SU-DHL-6 (cell line): ENCODE results near the gene SRRM1.

Experiments used
- H2AFZ ChIP-seq: fragments of 200-600 bp; sonication (generic); 2 replicates; pipeline ENCODE4 v1.6.1; 2014; ENCODE audit warnings: low read depth, mild to moderate bottlenecking, moderate library complexity, mixed read lengths, antibody characterized with exemption, low read length; ENCODE audit not compliant: severe bottlenecking
- H3F3A ChIP-seq: fragments of 200-600 bp; shearing (Covaris generic); 2 replicates; pipeline ENCODE4 v1.6.0; 2016; ENCODE audit warnings: antibody characterized with exemption, mild to moderate bottlenecking; ENCODE audit not compliant: insufficient read depth
- H3K27ac ChIP-seq: fragments of 200-600 bp; sonication (generic); 2 replicates; pipeline ENCODE4 v1.5.1; 2016; ENCODE audit warnings: low read depth, mild to moderate bottlenecking, low read length, moderate library complexity, mixed read lengths
- H3K27me3 ChIP-seq: fragments of 200-600 bp; sonication (generic), shearing (Covaris generic); 2 replicates; pipeline ENCODE4 v1.6.0; 2014; ENCODE audit warnings: mild to moderate bottlenecking, low read length
- H3K36me3 ChIP-seq: fragments of 200-600 bp; sonication (generic); 2 replicates; pipeline ENCODE4 v1.6.1; 2014; ENCODE audit warnings: mild to moderate bottlenecking, low read length, mixed read lengths
- H3K4me2 ChIP-seq: fragments of 300-600, 200-600 bp; shearing (Covaris generic), sonication (generic); 2 replicates; pipeline ENCODE4 v1.6.0; 2014; ENCODE audit warnings: low read length, low read depth, mild to moderate bottlenecking; ENCODE audit not compliant: poor library complexity, severe bottlenecking
- H3K4me3 ChIP-seq: fragments of 200-600 bp; sonication (generic); 2 replicates; pipeline ENCODE4 v1.5.1; 2014; ENCODE audit warnings: antibody characterized with exemption, low read length, mild to moderate bottlenecking, mixed read lengths; ENCODE audit not compliant: insufficient read depth, poor library complexity, severe bottlenecking
- H3K79me2 ChIP-seq: fragments of 200-600 bp; sonication (generic); 2 replicates; pipeline ENCODE4 v1.6.1; 2014; ENCODE audit warnings: mild to moderate bottlenecking, low read length, moderate library complexity; ENCODE audit not compliant: insufficient read depth
- H3K9ac ChIP-seq: fragments of 200-600 bp; sonication (generic); 2 replicates; pipeline ENCODE4 v1.7.0; 2014; ENCODE audit warnings: mild to moderate bottlenecking, low read length
- H3K9me2 ChIP-seq: fragments of 200-600 bp; sonication (generic); replicated peaks from 2 replicates; pipeline ENCODE4 v1.6.1; 2014; ENCODE audit warnings: low read length; ENCODE audit not compliant: insufficient read depth
- H3K9me3 ChIP-seq: fragments of 200-600 bp; sonication (generic); 2 replicates; pipeline ENCODE4 v1.6.1; 2014; ENCODE audit warnings: low read length, mixed read lengths; ENCODE audit not compliant: insufficient read depth
- H4K20me1 ChIP-seq: fragments of 200-600 bp; sonication (generic); 2 replicates; pipeline ENCODE4 v1.6.1; 2014; ENCODE audit warnings: low read depth, mild to moderate bottlenecking, antibody characterized with exemption, low read length, moderate library complexity, mixed read lengths
- CTCF ChIP-seq: fragments of 200-600 bp; sonication (generic); IDR thresholded peaks from one replicate; pipeline ENCODE4 v1.5.1; 2017; ENCODE audit warnings: antibody characterized with exemption, mild to moderate bottlenecking, low read length, moderate library complexity; ENCODE audit not compliant: insufficient read depth, poor library complexity, severe bottlenecking
- EZH2phosphoT487 ChIP-seq: fragments of 200-600 bp; sonication (generic), shearing (Covaris generic); conservative IDR thresholded peaks from 2 replicates; pipeline ENCODE4 v1.6.1; 2018; ENCODE audit warnings: mild to moderate bottlenecking, antibody characterized with exemption, low read length, moderate library complexity, mixed read lengths

Gene SRRM1

GRCh38 chr1:24692351-24692980 lies 49.4 kb downstream of the SRRM1 start:
- Histone ChIP-seq H3K27me3 (no peaks in the 10 kb centered on the region), H3K9ac (no peak overlapping the region), H3K4me3 (no peak overlapping the region), H3K9me3 (no peaks in the 10 kb centered on the region), H4K20me1 (no peaks in the 10 kb centered on the region), H3K36me3 (no peaks in the 10 kb centered on the region), H3K4me2 (no peak overlapping the region), H3K9me2 (no peaks in the 10 kb centered on the region), H2AFZ (no peak overlapping the region), H3K27ac (no peak overlapping the region), H3F3A (no peaks in the 10 kb centered on the region), H3K79me2 (no peaks in the 10 kb centered on the region)
- TF ChIP-seq CTCF (no peak), EZH2phosphoT487 (no peak)

- no peaks in the 10 kb centered on the region for H3F3A ChIP-seq
- H3K4me2 ChIP-seq: no peak overlapping the region
- TF ChIP-seq CTCF (no peak), EZH2phosphoT487 (no peak)
- H3K9ac ChIP-seq: no peak overlapping the region
- H3K4me3 ChIP-seq: no peak overlapping the region
- no peaks in the 10 kb centered on the region for H3K36me3 ChIP-seq
- no peak overlapping the region for H3K27ac ChIP-seq
- no peaks in the 10 kb centered on the region for H3K9me2 ChIP-seq
- H3K9me3 ChIP-seq: no peaks in the 10 kb centered on the region
- H2AFZ ChIP-seq: no peak overlapping the region
- no peaks in the 10 kb centered on the region for H3K79me2 ChIP-seq
- no peaks in the 10 kb centered on the region for H4K20me1 ChIP-seq
- no peaks in the 10 kb centered on the region for H3K27me3 ChIP-seq
Observed at GRCh38 chr1:24693827-24694379, 50.8 kb downstream of the SRRM1 start.

GRCh38 chr1:24694380-24694843 lies 51.3 kb downstream of the SRRM1 start:
- Histone ChIP-seq H4K20me1 (no peaks in the 10 kb centered on the region), H3K4me3 (no peak overlapping the region), H3K9me3 (no peaks in the 10 kb centered on the region), H3F3A (no peaks in the 10 kb centered on the region), H2AFZ (no peak overlapping the region), H3K9me2 (no peaks in the 10 kb centered on the region), H3K79me2 (no peaks in the 10 kb centered on the region), H3K36me3 (no peaks in the 10 kb centered on the region), H3K27ac (no peak overlapping the region), H3K27me3 (no peaks in the 10 kb centered on the region), H3K4me2 (no peak overlapping the region), H3K9ac (no peak overlapping the region)
- TF ChIP-seq CTCF (no peak), EZH2phosphoT487 (no peak)
